ENCODE measurements around the gene MAG.

- TF ChIP-seq KAT8 (CRISPR knock-in tag; IDR thresholded peaks at IDR 0.05) = no peak
- no peak for TF ChIP-seq SIN3A (IDR thresholded peaks at IDR 0.05; ENCODE audit: borderline replicate concordance, low read depth, low read length)
Observed at GRCh38 chr19:35251456-35251855, 40.5 kb upstream of the MAG start.
